Keratinocyte (primary cell): Measurements from ENCODE around the gene SLC37A1. TPM values are rescaled to one million over a fixed set of nuclear protein-coding genes. Genes with fewer than 3 reads are reported as not detected.

ENCODE experiments used
- DNase-seq: peaks from one replicate; pipeline ENCODE4 v3.0.0-alpha.2; 2011; ENCODE audit warnings: low read depth, missing footprints, low spot score
- FAIRE-seq: peaks from 2 replicates; lab custom pipeline; 2011; peaks lifted over from hg19 to GRCh38; lab: Jason Lieb, UNC
- H2AFZ ChIP-seq: 2 replicates; pipeline ENCODE4 v1.6.0; 2012; ENCODE audit warnings: low read length, control low read depth, inconsistent platforms; ENCODE audit not compliant: control insufficient read depth
- H3K27ac ChIP-seq: 2 replicates; pipeline ENCODE4 v1.5.1; 2011; ENCODE audit warnings: low read length; ENCODE audit not compliant: control insufficient read depth, insufficient read depth
- H3K27me3 ChIP-seq: 3 replicates; pipeline ENCODE4 v1.6.0; 2011; ENCODE audit warnings: low read length; ENCODE audit not compliant: control insufficient read depth, insufficient read depth; ENCODE audit errors: extremely low read depth
- H3K36me3 ChIP-seq, 2 experiments: 2 replicates in 1 of 2; 3 replicates in 1 of 2; pipeline ENCODE4 v1.5.1; 2011; ENCODE audit warnings: low read length in 2 of 2, mild to moderate bottlenecking in 1 of 2; ENCODE audit not compliant: control insufficient read depth in 2 of 2, insufficient read depth in 2 of 2; ENCODE audit errors: extremely low read depth in 1 of 2
- H3K4me1 ChIP-seq: 3 replicates; pipeline ENCODE4 v1.5.1; 2011; ENCODE audit warnings: low read length; ENCODE audit not compliant: control insufficient read depth, insufficient read depth; ENCODE audit errors: extremely low read depth
- H3K4me2 ChIP-seq: 3 replicates; pipeline ENCODE4 v1.6.0; 2011; ENCODE audit warnings: low read depth, low read length; ENCODE audit not compliant: control insufficient read depth, insufficient read depth; ENCODE audit errors: extremely low read depth
- H3K4me3 ChIP-seq, 3 experiments: fragments of 200-600 bp in 1 of 3; sonication (generic) in 1 of 3; 2 replicates in 2 of 3; 3 replicates in 1 of 3; pipeline ENCODE4 v1.5.1; 2011 to 2016; ENCODE audit warnings: low read length in 3 of 3, mild to moderate bottlenecking in 3 of 3, control low read depth in 2 of 3, inconsistent platforms in 1 of 3, low read depth in 1 of 3, mixed read lengths in 1 of 3, mixed run types in 1 of 3, moderate library complexity in 1 of 3; ENCODE audit not compliant: control insufficient read depth in 2 of 3, insufficient read depth in 2 of 3; ENCODE audit errors: extremely low read depth in 1 of 3
- H3K79me2 ChIP-seq: 2 replicates; pipeline ENCODE4 v1.6.0; 2012; ENCODE audit warnings: low read length; ENCODE audit not compliant: control insufficient read depth, insufficient read depth
- H3K9ac ChIP-seq: 3 replicates; pipeline ENCODE4 v1.6.0; 2011; ENCODE audit warnings: low read length; ENCODE audit not compliant: control insufficient read depth, insufficient read depth; ENCODE audit errors: extremely low read depth
- H3K9me1 ChIP-seq: 3 replicates; pipeline ENCODE4 v1.6.0; 2011; ENCODE audit warnings: low read length; ENCODE audit not compliant: control insufficient read depth, insufficient read depth; ENCODE audit errors: extremely low read depth
- H3K9me3 ChIP-seq: 2 replicates; pipeline ENCODE4 v1.5.1; 2012; ENCODE audit warnings: low read depth, low read length; ENCODE audit not compliant: control insufficient read depth
- H4K20me1 ChIP-seq: 3 replicates; pipeline ENCODE4 v1.6.0; 2011; ENCODE audit warnings: low read length; ENCODE audit not compliant: control insufficient read depth, insufficient read depth; ENCODE audit errors: extremely low read depth
- CTCF ChIP-seq, 3 experiments: IDR thresholded peaks in 1 of 3; conservative IDR thresholded peaks in 1 of 3; optimal IDR thresholded peaks in 1 of 3; 2 replicates in 2 of 3; 3 replicates in 1 of 3; pipeline versions ENCODE3 to v1.5.1; 2011; ENCODE audit warnings: low read length in 3 of 3, mild to moderate bottlenecking in 3 of 3, moderate library complexity in 2 of 3, control low read depth in 1 of 3, inconsistent platforms in 1 of 3; ENCODE audit not compliant: insufficient read depth in 2 of 3; ENCODE audit errors: extremely low read depth in 1 of 3
- EZH2 ChIP-seq: IDR thresholded peaks from one replicate; pipeline ENCODE4 v1.6.1; 2012; ENCODE audit warnings: inconsistent platforms, mild to moderate bottlenecking, low read length, moderate library complexity
- dilution Hi-C: fragments of 300-500 bp; cut with MboI; formaldehyde crosslinking; loops from one replicate; pipeline ENCODE4 v1.7.0; 2020; ENCODE audit warnings: low sequenced_read_pairs; ENCODE audit not compliant: extremely low pct_ligation_motif_present
- polyA plus RNA-seq, 5 experiments: library from polyadenylated mRNA; depleted of rRNA in 3 of 5; stranded (reverse) in 3 of 5; stranded (forward) in 1 of 5; unstranded in 1 of 5; fragments of >200 nt; gene quantifications; 1 replicate in 1 of 5; 2 replicates in 3 of 5; 3 replicates in 1 of 5; pipeline versions ENCODE4 v1.2.1 to v1.2.3, GENCODE V29; 2011 to 2012; ENCODE audit warnings: missing spikeins in 2 of 5, low read depth in 1 of 5, low replicate concordance in 1 of 5

SLC37A1 gene
- polyA plus RNA-seq, 1 donor (not counting 4 experiments of a cell fraction or from before 2014, with no cell fraction given), result 4.1 TPM

GRCh38 chr21:42554251-42554961, 40.8 kb downstream of the SLC37A1 start:
- no peak overlapping the region for H3K9ac ChIP-seq
- DNase-seq, result no peak
- no peak overlapping the region for H2AFZ ChIP-seq
- H3K4me2 ChIP-seq, result no peak overlapping the region
- no peaks in the 10 kb centered on the region for H3K9me1 ChIP-seq
- no peaks in the 10 kb centered on the region for H4K20me1 ChIP-seq
- no peaks in the 10 kb centered on the region for H3K79me2 ChIP-seq
- no peaks in the 10 kb centered on the region for H3K9me3 ChIP-seq
- peak in 1 of 3 experiments; percentile 8 for TF ChIP-seq CTCF (optimal IDR thresholded peaks at IDR 0.05 in 1 of 3, IDR thresholded peaks at IDR 0.05 in 1 of 3, conservative IDR thresholded peaks at IDR 0.05 in 1 of 3; ENCODE audit: extremely low read depth in 1 of 3, insufficient read depth in 2 of 3, low read length in 3 of 3)
- no peak for TF ChIP-seq EZH2
- no peak overlapping the region for H3K27ac ChIP-seq
- H3K27me3 ChIP-seq, result no peaks in the 10 kb centered on the region
- dilution Hi-C loops, result no loop called here
- H3K36me3 ChIP-seq, result peaks cover 0 to 3% of the 10 kb centered on the region in 2 experiments
- FAIRE-seq, result no peak
- H3K4me3 ChIP-seq, result no peak overlapping the region
- H3K4me1 ChIP-seq, result no peaks in the 10 kb centered on the region

GRCh38 chr21:42555756-42556438, 42.2 kb downstream of the SLC37A1 start:
- FAIRE-seq (no peak), DNase-seq (no peak)
- Histone ChIP-seq H4K20me1 (no peaks in the 10 kb centered on the region), H3K4me3 (no peak overlapping the region), H3K4me1 (no peaks in the 10 kb centered on the region), H3K79me2 (no peaks in the 10 kb centered on the region), H3K9me1 (no peaks in the 10 kb centered on the region), H3K9me3 (no peaks in the 10 kb centered on the region), H3K4me2 (no peak overlapping the region), H3K27me3 (no peaks in the 10 kb centered on the region), H2AFZ (no peak overlapping the region), H3K27ac (no peak overlapping the region), H3K36me3 (peaks cover 0 to 6% of the 10 kb centered on the region in 2 experiments), H3K9ac (no peak overlapping the region)
- TF ChIP-seq CTCF (optimal IDR thresholded peaks at IDR 0.05 in 1 of 3, IDR thresholded peaks at IDR 0.05 in 1 of 3, conservative IDR thresholded peaks at IDR 0.05 in 1 of 3; ENCODE audit: extremely low read depth in 1 of 3, insufficient read depth in 2 of 3, low read length in 3 of 3) (no peak), EZH2 (no peak)
- dilution Hi-C loops, result no loop called here
